WTC11 (cell line): Measurements from ENCODE around the gene AURKAIP1. TPM values are rescaled to one million over a fixed set of nuclear protein-coding genes. Genes with fewer than 3 reads are reported as not detected.

Experiments used
- ATAC-seq: fragments of 200-7000 bp; cut with Tn5 transposase; 2 replicates; pipeline ENCODE4 v1.10.0; 2021; ENCODE audit warnings: mild to moderate bottlenecking, moderate library complexity
- CTCF ChIA-PET: fragments of 300-600 bp; sonication (Branson Sonifier 250); formaldehyde crosslinking; loops from one replicate; lab custom pipeline; 2021; ENCODE audit warnings: antibody characterized with exemption; lab: Charles Lee
- POLR2A ChIA-PET: fragments of 350-600 bp; sonication (Branson Sonifier 250); formaldehyde crosslinking; loops from one replicate; lab custom pipeline; 2021; ENCODE audit warnings: antibody characterized with exemption; lab: Charles Lee
- DNase-seq: peaks from one replicate; pipeline ENCODE4 v3.0.0; 2021; ENCODE audit warnings: low spot score
- H3K27ac Mint-ChIP-seq: 2 replicates; pipeline ENCODE4 v1.8.0; 2021; ENCODE audit warnings: mixed read lengths
- H3K27me3 Mint-ChIP-seq: 2 replicates; pipeline ENCODE4 v1.8.0; 2021; ENCODE audit warnings: low read depth, mild to moderate bottlenecking, moderate library complexity, mixed read lengths
- H3K36me3 Mint-ChIP-seq: 2 replicates; pipeline ENCODE4 v1.8.0; 2021; ENCODE audit warnings: mixed read lengths
- H3K4me1 Mint-ChIP-seq: 2 replicates; pipeline ENCODE4 v1.8.0; 2022; ENCODE audit warnings: mixed read lengths
- H3K4me3 Mint-ChIP-seq: 2 replicates; pipeline ENCODE4 v1.8.0; 2021; ENCODE audit warnings: mild to moderate bottlenecking, moderate library complexity, mixed read lengths
- H3K9me3 Mint-ChIP-seq: 2 replicates; pipeline ENCODE4 v1.8.0; 2021; ENCODE audit warnings: mixed read lengths
- ATF1 ChIP-seq: sonication (generic); formaldehyde crosslinking; IDR thresholded peaks from 2 replicates; pipeline ENCODE4 v1.8.1; 2023; ENCODE audit warnings: mild to moderate bottlenecking, moderate library complexity, missing genetic modification reagents
- ATF3 ChIP-seq: sonication (generic); formaldehyde crosslinking; conservative IDR thresholded peaks from 2 replicates; pipeline ENCODE4 v1.8.1; 2022; ENCODE audit warnings: mild to moderate bottlenecking, missing genetic modification reagents
- CBFB ChIP-seq: sonication (generic); formaldehyde crosslinking; IDR thresholded peaks from 2 replicates; pipeline ENCODE4 v1.8.1; 2022; ENCODE audit warnings: mild to moderate bottlenecking, low read depth, missing genetic modification reagents
- CDX4 ChIP-seq: fragments of 250-450 bp; sonication (Bioruptor Pico); IDR thresholded peaks from 2 replicates; pipeline ENCODE4 v1.9.0; 2021; ENCODE audit warnings: moderate library complexity, mild to moderate bottlenecking, inconsistent platforms, borderline replicate concordance
- CTCF ChIP-seq: fragments of 200-600 bp; IDR thresholded peaks from 2 replicates; pipeline ENCODE4 v1.8.0; 2022; ENCODE audit warnings: antibody characterized with exemption
- E2F4 ChIP-seq: sonication (generic); formaldehyde crosslinking; IDR thresholded peaks from 2 replicates; pipeline ENCODE4 v1.8.1; 2022; ENCODE audit warnings: low read depth, mild to moderate bottlenecking, moderate library complexity, missing genetic modification reagents, borderline replicate concordance
- ELF4 ChIP-seq: sonication (generic); formaldehyde crosslinking; IDR thresholded peaks from 2 replicates; pipeline ENCODE4 v1.8.1; 2022; ENCODE audit warnings: low read depth, mild to moderate bottlenecking, moderate library complexity, missing genetic modification reagents
- ESRRA ChIP-seq: sonication (generic); formaldehyde crosslinking; IDR thresholded peaks from 2 replicates; pipeline ENCODE4 v1.8.1; 2022; ENCODE audit warnings: mild to moderate bottlenecking, missing genetic modification reagents, borderline replicate concordance
- FOXJ3 ChIP-seq: sonication (generic); formaldehyde crosslinking; IDR thresholded peaks from 2 replicates; pipeline ENCODE4 v1.9.0; 2021; ENCODE audit warnings: missing genetic modification reagents, mild to moderate bottlenecking, borderline replicate concordance
- FOXP4 ChIP-seq: sonication (generic); formaldehyde crosslinking; IDR thresholded peaks from 2 replicates; pipeline ENCODE4 v1.8.0; 2022; ENCODE audit warnings: mild to moderate bottlenecking, missing genetic modification reagents
- HMGA2 ChIP-seq: fragments of 250-450 bp; sonication (Bioruptor Pico); IDR thresholded peaks from 2 replicates; pipeline ENCODE4 v1.4.0; 2021; ENCODE audit warnings: mild to moderate bottlenecking, moderate library complexity
- MAX ChIP-seq: sonication (generic); formaldehyde crosslinking; IDR thresholded peaks from 2 replicates; pipeline ENCODE4 v1.8.0; 2022; ENCODE audit warnings: mild to moderate bottlenecking, missing genetic modification reagents
- MLX ChIP-seq: sonication (generic); formaldehyde crosslinking; IDR thresholded peaks from 2 replicates; pipeline ENCODE4 v1.8.1; 2023; ENCODE audit warnings: mild to moderate bottlenecking, missing genetic modification reagents, moderate library complexity
- NFYB ChIP-seq: sonication (generic); formaldehyde crosslinking; conservative IDR thresholded peaks from 2 replicates; pipeline ENCODE4 v1.8.0; 2022; ENCODE audit warnings: low read depth, missing genetic modification reagents
- NR3C1 ChIP-seq: sonication (generic); formaldehyde crosslinking; conservative IDR thresholded peaks from 2 replicates; pipeline ENCODE4 v1.8.1; 2023; ENCODE audit warnings: low read depth, mild to moderate bottlenecking, missing genetic modification reagents
- ZNF425 ChIP-seq: fragments of 250-450 bp; sonication (Bioruptor Pico); conservative IDR thresholded peaks from 2 replicates; pipeline ENCODE4 v1.9.0; 2021; ENCODE audit warnings: mild to moderate bottlenecking
- ZNF512 ChIP-seq: sonication (generic); formaldehyde crosslinking; IDR thresholded peaks from 2 replicates; pipeline ENCODE4 v1.8.1; 2022; ENCODE audit warnings: missing genetic modification reagents, borderline replicate concordance
- total RNA-seq: library from RNA; stranded (reverse); gene quantifications from 3 replicates; pipeline ENCODE4 v1.2.3, GENCODE V29; 2021

AURKAIP1 gene
- total RNA-seq, 1 experiment from 2014 or later, result 268 TPM

GRCh38 chr1:1340185-1340584 is 34.8 kb downstream of the AURKAIP1 start:
- CTCF ChIA-PET, result no interaction called here
- no peak for DNase-seq
- ATAC-seq, result no peak
- POLR2A ChIA-PET, result no interaction called here
- no peak for TF ChIP-seq CBFB
- TF ChIP-seq ATF1 (CRISPR knock-in tag), result no peak
- TF ChIP-seq NR3C1 (CRISPR knock-in tag), result no peak
- no peak for TF ChIP-seq CTCF
- TF ChIP-seq MLX, result no peak
- TF ChIP-seq NFYB (CRISPR knock-in tag), result no peak
- TF ChIP-seq ZNF512 (CRISPR knock-in tag), result no peak
- no peak for TF ChIP-seq ZNF425 (CRISPR knock-in tag)
- no peak for TF ChIP-seq ELF4 (CRISPR knock-in tag)
- TF ChIP-seq FOXP4 (CRISPR knock-in tag), result no peak
- no peak for TF ChIP-seq FOXJ3 (CRISPR knock-in tag)
- no peak for TF ChIP-seq HMGA2 (CRISPR knock-in tag)
- TF ChIP-seq ATF3 (CRISPR knock-in tag), result no peak
- TF ChIP-seq CDX4, result no peak
- TF ChIP-seq ESRRA (CRISPR knock-in tag), result no peak
- no peak for TF ChIP-seq E2F4
- no peak for TF ChIP-seq MAX
- Mint-ChIP-seq H3K27me3 (no peaks in the 10 kb centered on the region), H3K9me3 (peaks cover 8% of the 10 kb centered on the region), H3K27ac (no peak overlapping the region), H3K4me3 (no peak overlapping the region), H3K36me3 (peaks cover 17% of the 10 kb centered on the region), H3K4me1 (no peaks in the 10 kb centered on the region)
